Mesodermal cell (in vitro differentiated cells): ENCODE data around the gene OR2T12. TPM values are rescaled to one million over a fixed set of nuclear protein-coding genes. Genes with fewer than 3 reads are reported as not detected.
"Not testable (repeated sequence)": the region's sequence is repeated elsewhere in the genome, so short reads cannot be mapped to it uniquely, and the experiment has no call there.

ENCODE experiments used
- H3K27ac ChIP-seq: 2 replicates; pipeline ENCODE4 v1.7.0; 2013; ENCODE audit warnings: mild to moderate bottlenecking, low read depth, low read length, moderate library complexity; ENCODE audit not compliant: severe bottlenecking
- H3K36me3 ChIP-seq: 2 replicates; pipeline ENCODE4 v1.7.1; 2013; ENCODE audit warnings: mild to moderate bottlenecking, low read length, moderate library complexity; ENCODE audit not compliant: control insufficient read depth, insufficient read depth
- H3K4me1 ChIP-seq: one replicate; pipeline ENCODE4 v1.7.1; 2013; ENCODE audit warnings: mild to moderate bottlenecking, low read length; ENCODE audit not compliant: insufficient read depth, control insufficient read depth, poor library complexity, severe bottlenecking
- H3K4me3 ChIP-seq: 2 replicates; pipeline ENCODE4 v1.7.0; 2013; ENCODE audit warnings: low read length, control low read depth, mild to moderate bottlenecking; ENCODE audit not compliant: insufficient read depth, poor library complexity, severe bottlenecking; ENCODE audit errors: extremely low read depth
- H3K9me3 ChIP-seq: 2 replicates; pipeline ENCODE4 v1.7.1; 2013; ENCODE audit warnings: mild to moderate bottlenecking, low read length, moderate library complexity; ENCODE audit not compliant: control insufficient read depth
- WGBS, 2 experiments: methylation state at CpG; one replicate each; pipeline ENCODE4 v1.1.5; 2013; ENCODE audit warnings: missing lambda C conversion rate in 2 of 2; ENCODE audit not compliant: insufficient coverage in 2 of 2; 5-methylcytosine and 5-hydroxymethylcytosine counted together
- polyA plus RNA-seq, 2 experiments: library from polyadenylated mRNA; stranded (reverse); fragments of 50-300 nt; gene quantifications; one replicate each; pipeline ENCODE4 v1.2.3, GENCODE V29; 2013

Gene OR2T12, protein sequence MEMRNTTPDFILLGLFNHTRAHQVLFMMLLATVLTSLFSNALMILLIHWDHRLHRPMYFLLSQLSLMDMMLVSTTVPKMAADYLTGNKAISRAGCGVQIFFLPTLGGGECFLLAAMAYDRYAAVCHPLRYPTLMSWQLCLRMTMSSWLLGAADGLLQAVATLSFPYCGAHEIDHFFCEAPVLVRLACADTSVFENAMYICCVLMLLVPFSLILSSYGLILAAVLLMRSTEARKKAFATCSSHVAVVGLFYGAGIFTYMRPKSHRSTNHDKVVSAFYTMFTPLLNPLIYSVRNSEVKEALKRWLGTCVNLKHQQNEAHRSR
- polyA plus RNA-seq (2013, experiment 1 of 2): not detected
- not detected for polyA plus RNA-seq (2013, experiment 2 of 2)

DNA sequence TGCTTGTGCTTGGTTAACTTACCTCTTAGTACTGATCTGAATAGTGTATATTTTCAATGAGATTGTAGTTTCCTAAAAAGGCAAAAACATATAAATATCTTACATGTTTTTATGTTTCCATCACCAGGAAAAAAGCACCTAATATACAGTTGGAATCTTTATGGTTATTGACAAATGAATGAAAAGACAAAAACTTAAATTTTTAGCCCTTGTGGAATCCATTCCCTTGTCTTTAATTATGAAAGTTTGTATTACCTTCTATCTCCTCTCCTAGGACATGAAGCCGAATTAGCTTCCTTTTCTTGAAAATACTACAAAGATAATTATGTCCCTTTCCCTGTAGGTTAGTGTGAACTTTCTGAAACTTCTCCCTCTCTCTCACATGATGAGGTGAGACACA is at the start of gene OR2T12:
OR2T12 (minus strand) TSS at position 101 of the 400 bp plus-strand sequence. CDS start 7,846 bp downstream, outside the sequence.
- Histone ChIP-seq H3K9me3 (peaks cover 23% of the 10 kb centered on the region), H3K4me3 (no peak within 1 kb of the TSS), H3K27ac (no peak within 1 kb of the TSS), H3K4me1 (no peaks in the 10 kb centered on the region), H3K36me3 (no peaks in the 10 kb centered on the region)
- no CpG with 5 or more reads among the region's 1 CpG for WGBS, 2 experiments

DNA sequence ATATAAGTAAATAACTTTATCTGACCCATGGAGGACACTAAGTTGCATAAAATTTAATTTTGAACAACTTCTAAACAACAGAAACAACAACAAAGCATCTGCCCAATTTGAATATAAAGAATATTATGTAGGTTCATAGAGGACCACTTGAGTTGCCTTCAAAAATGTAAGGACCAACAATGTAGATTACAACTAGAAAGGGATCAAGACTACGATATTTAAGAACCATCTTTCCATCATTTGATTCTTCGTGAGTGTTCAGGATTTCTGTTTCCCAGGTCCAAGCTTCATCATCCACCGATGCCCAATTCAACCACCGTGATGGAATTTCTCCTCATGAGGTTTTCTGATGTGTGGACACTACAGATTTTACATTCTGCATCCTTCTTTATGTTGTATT is 45.3 kb upstream of the OR2T12 start, which contains the start of gene OR14C36:
OR14C36 (plus strand) TSS at position 301 of the 400 bp plus-strand sequence; CDS start at position 301, 0 bp downstream.
- peaks cover 26% of the 10 kb centered on the region for H3K9me3 ChIP-seq
- no peaks in the 10 kb centered on the region for H3K4me1 ChIP-seq
- 40 to 53% methylated on average over 1 to 3 of the region's 4 CpGs for WGBS, 2 experiments
- no peak within 1 kb of the TSS for H3K4me3 ChIP-seq
- H3K36me3 ChIP-seq: no peaks in the 10 kb centered on the region
- no peak within 1 kb of the TSS for H3K27ac ChIP-seq

DNA sequence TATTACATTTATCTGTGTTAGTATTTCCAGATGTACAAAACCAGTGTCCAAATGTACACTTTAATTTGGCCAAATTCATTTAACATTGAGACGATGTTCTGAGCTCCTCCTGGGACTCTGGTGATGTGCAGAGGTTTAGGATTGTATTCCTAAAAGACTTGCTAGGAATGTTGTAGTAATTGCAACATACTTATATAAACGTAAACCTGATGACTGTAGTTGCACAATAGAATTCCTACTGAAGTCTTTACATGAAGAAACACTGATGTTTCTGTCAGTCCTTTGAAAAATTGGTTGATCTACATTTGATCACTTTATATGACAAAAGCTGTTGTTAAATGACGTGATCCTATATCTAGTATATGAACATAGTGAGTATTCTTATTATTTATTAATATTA is 40.2 kb upstream of the OR2T12 start:
- Histone ChIP-seq H3K27ac (no peak overlapping the region), H3K9me3 (peaks cover 33% of the 10 kb centered on the region), H3K4me1 (no peaks in the 10 kb centered on the region), H3K36me3 (no peaks in the 10 kb centered on the region), H3K4me3 (no peak overlapping the region)
- WGBS, 2 experiments: no CpG with 5 or more reads among the region's 3 CpGs

DNA sequence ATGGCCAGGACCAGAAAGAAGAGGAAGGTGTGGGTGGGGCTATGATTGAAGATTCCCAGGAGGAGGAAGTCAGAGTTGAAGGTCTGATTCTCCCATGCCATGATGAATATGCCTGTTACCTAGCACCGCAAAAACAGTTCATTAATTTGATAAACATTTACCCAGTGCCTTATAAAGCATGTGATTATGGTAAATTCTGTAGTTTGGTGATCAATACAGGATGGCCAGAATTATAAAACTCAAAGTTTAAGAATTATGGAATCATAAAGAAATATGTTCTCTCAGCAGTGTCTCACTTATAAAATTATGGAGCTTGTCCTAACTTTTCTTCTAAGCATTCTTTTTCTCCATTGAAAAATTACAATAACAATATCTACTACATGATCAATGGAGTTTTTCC is 21.2 kb upstream of the OR2T12 start, which contains the start of gene OR2M7:
OR2M7 (minus strand) TSS at position 101 of the 400 bp plus-strand sequence; CDS start at position 101, 0 bp downstream.
- WGBS, 2 experiments: no CpG with 5 or more reads among the region's 1 CpG
- no peak within 1 kb of the TSS for H3K4me3 ChIP-seq
- no peaks in the 10 kb centered on the region for H3K36me3 ChIP-seq
- peaks cover 19% of the 10 kb centered on the region for H3K9me3 ChIP-seq
- H3K27ac ChIP-seq: no peak within 1 kb of the TSS
- no peaks in the 10 kb centered on the region for H3K4me1 ChIP-seq

DNA sequence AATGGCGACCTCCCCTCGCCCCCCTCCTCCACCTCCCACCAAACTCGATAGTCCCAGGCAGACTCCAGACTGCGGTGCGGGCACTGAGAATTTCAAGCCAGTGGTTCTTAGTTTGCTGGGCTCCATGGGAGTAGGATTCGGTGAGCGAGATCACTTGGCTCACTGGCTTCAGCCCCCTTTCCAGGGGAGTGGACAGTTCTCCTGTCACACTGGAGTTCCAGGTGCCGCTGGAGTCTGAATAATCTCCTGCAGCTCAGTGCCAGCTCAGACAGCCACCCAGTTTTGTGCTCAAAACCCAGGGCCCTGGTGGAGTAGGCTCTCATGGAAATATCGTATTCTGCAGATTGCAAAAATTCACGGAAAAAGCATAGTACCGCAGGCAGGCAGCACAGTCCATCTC is 13.6 kb upstream of the OR2T12 start:
- H3K36me3 ChIP-seq: no peaks in the 10 kb centered on the region
- no peaks in the 10 kb centered on the region for H3K4me1 ChIP-seq
- WGBS, 2 experiments: 81 to 84% methylated on average over 7 to 11 of the region's 11 CpGs
- H3K9me3 ChIP-seq: peaks cover 48% of the 10 kb centered on the region
- H3K4me3 ChIP-seq: no peak overlapping the region
- H3K27ac ChIP-seq: no peak overlapping the region

DNA sequence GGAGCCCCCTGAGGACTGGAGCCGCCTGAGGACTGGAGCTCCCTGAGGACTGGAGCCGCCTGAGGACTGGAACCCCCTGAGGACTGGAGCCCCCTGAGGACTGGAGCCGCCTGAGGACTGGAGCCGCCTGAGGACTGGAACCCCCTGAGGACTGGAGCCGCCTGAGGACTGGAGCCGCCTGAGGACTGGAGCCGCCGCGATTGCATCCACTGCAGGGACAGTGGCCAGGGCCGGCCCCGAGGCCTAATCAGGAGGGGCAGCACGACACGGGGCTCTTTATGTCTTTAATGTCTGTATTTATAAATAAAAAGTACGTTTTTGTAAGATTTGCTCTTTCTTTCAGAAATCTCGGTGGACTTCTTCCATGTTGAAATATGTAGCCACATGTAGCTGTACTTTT is 3.5 kb upstream of the OR2T12 start:
- peaks cover 27% of the 10 kb centered on the region for H3K9me3 ChIP-seq
- H3K27ac ChIP-seq, H3K36me3 ChIP-seq, H3K4me3 ChIP-seq, H3K4me1 ChIP-seq: not testable (repeated sequence)
- 70 to 75% methylated on average over 4 to 10 of the region's 15 CpGs for WGBS, 2 experiments

DNA sequence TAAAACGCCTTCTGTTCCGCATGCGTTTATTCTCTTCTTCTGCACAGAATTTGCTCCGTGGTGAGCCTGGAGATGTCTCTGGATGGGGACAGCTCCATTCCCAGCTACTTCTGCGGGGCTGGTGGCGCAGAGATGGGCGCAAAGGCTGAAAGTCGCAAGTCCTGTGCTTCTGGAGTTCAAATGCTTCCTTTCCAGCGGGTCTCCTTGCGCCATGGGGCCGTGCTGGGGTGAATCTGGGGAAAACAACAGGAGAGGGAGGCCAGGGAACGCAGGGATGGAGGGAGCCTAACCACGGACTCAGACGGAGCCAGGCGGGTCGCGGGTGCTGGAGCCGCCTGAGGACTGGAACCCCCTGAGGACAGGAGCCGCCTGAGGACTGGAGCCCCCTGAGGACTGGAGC is 2.9 kb upstream of the OR2T12 start:
- Histone ChIP-seq H3K9me3 (peaks cover 24% of the 10 kb centered on the region), H3K4me1 (no peaks in the 10 kb centered on the region), H3K36me3 (no peaks in the 10 kb centered on the region), H3K27ac (no peak overlapping the region), H3K4me3 (no peak overlapping the region)
- 73 to 77% methylated on average over 16 to 19 of the region's 19 CpGs for whole genome bisulfite sequencing, 2 experiments

DNA sequence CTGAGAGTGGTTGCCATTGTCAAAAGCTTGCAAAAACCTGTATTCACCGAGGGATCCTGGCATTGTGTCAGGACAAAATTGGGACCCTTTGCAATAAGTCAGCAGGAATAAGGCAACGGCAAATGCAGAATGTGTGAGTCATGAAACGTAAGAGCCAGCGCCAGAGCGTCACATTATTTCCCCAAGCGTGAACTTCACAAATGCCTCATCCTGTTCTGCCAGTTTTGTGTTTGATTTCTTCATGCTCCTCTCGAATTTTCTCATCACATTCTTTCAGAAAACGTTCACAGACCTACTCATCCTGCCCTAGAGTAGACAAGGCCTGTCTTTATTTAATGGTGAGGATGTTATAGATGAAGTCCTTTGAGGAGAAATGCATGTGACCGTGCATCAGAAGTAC is 2.4 kb upstream of the OR2T12 start:
- not testable (repeated sequence) for H3K36me3 ChIP-seq, H3K4me3 ChIP-seq, H3K4me1 ChIP-seq, H3K27ac ChIP-seq
- peaks cover 24% of the 10 kb centered on the region for H3K9me3 ChIP-seq
- 73 to 93% methylated on average over 3 to 7 of the region's 9 CpGs for WGBS, 2 experiments

DNA sequence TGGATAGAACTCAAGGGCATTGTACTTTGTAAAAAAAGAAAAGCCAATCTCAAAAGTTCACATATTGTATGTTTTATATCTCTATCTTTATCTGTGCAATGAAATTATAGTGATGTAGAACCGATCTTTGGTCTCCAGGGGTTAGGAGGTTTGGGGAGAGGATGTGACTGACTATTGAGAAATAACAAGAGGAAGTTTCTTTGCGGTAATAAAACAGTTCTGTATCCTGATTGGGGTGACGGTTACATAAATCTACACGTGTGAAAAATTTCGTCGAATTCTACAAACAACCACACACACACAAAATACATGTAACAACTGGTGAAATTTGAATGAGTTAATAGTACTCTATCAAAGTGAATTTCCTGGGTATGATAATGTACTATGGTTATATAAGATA is 14.8 kb downstream of the OR2T12 start:
- Histone ChIP-seq H3K36me3 (no peaks in the 10 kb centered on the region), H3K9me3 (peaks cover 40% of the 10 kb centered on the region), H3K4me1 (no peaks in the 10 kb centered on the region), H3K27ac (no peak overlapping the region), H3K4me3 (no peak overlapping the region)
- WGBS, 2 experiments: no CpG with 5 or more reads among the region's 6 CpGs

DNA sequence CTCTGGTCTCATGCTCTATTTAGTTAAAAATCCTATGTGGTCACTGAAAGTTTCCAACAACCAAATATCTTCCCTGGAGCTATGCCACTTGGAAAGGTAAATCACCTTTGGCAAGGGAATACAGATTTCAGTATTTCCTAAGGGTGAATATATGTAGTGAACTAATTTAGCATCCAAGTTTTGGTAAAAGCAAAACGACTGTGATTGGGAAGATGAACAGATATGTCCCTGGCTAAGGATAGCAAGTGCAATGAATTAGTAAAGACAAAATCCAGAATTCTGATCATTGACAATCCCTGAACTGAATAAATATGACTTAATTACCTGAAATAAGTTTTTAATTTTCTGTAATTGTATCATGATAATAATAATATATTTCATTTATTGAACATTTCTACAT is 25.3 kb downstream of the OR2T12 start, which contains the start of gene OR2T33:
OR2T33 (minus strand) TSS at position 101 of the 400 bp plus-strand sequence. CDS start 4,162 bp downstream, outside the sequence.
- Histone ChIP-seq H3K4me3 (no peak within 1 kb of the TSS), H3K36me3 (no peaks in the 10 kb centered on the region), H3K27ac (no peak within 1 kb of the TSS), H3K9me3 (peaks cover 45% of the 10 kb centered on the region), H3K4me1 (no peaks in the 10 kb centered on the region)
- 20% methylated on average over 1 of the region's 1 CpG; no CpG with 5 or more reads in 1 of the 2 experiments for WGBS, 2 experiments

DNA sequence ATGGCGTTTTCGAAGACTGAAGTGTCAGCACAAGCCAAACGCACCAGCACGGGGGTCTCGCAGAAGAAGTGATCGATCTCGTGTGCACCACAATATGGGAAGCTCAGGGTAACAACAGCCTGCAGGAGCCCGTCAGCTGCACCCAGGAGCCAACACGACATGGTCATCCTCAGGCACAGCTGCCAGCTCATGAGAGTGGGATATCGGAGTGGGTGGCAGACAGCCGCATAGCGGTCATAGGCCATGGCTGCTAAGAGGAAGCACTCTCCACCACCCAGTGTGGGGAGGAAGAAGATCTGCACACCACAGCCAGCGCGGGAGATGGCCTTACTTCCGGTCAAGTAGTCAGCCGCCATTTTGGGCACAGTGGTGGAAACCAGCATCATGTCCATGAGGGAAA is 30.0 kb downstream of the OR2T12 start:
- H3K4me3 ChIP-seq, H3K36me3 ChIP-seq, H3K27ac ChIP-seq, H3K4me1 ChIP-seq: not testable (repeated sequence)
- H3K9me3 ChIP-seq: peaks cover 33% of the 10 kb centered on the region
- WGBS, 2 experiments: 50 to 60% methylated on average over 2 to 4 of the region's 16 CpGs
